ENCODE data around the gene POLR1C.
"Not testable (repeated sequence)": the region's sequence is repeated elsewhere in the genome, so short reads cannot be mapped to it uniquely, and the experiment has no call there.

POLR1C gene

GRCh38 chr6:43523284-43523683 lies 6.4 kb downstream of the POLR1C start:
- DNase-seq (ENCODE audit: extremely low read depth, insufficient read length) = no peak
- peaks cover 39% of the 10 kb centered on the region for H3K36me3 ChIP-seq (ENCODE audit: control insufficient read depth, insufficient read depth, low read length)
- no peak for TF ChIP-seq CTCF (IDR thresholded peaks at IDR 0.05; ENCODE audit: insufficient read depth, low read length, poor library complexity, severe bottlenecking)

GRCh38 chr6:43524483-43524961 lies 7.6 kb downstream of the POLR1C start:
- TF ChIP-seq CTCF (IDR thresholded peaks at IDR 0.05; ENCODE audit: insufficient read depth, low read length, poor library complexity, severe bottlenecking) = no peak
- H3K36me3 ChIP-seq (ENCODE audit: control insufficient read depth, insufficient read depth, low read length) = peaks cover 43% of the 10 kb centered on the region
- no peaks in the 10 kb centered on the region for H3K27me3 ChIP-seq (replicated peaks; ENCODE audit: control insufficient read depth, insufficient read depth, low read length)
- DNase-seq (ENCODE audit: extremely low read depth, insufficient read length) = no peak
- H3K4me3 ChIP-seq (replicated peaks; ENCODE audit: low read depth, low read length) = no peak overlapping the region

More at GRCh38 chr6:43523284-43523683, 6.4 kb downstream of the POLR1C start:
- H3K4me3 ChIP-seq (replicated peaks; ENCODE audit: low read depth, low read length) = no peak overlapping the region
- no peaks in the 10 kb centered on the region for H3K27me3 ChIP-seq (replicated peaks; ENCODE audit: control insufficient read depth, insufficient read depth, low read length)

DNA sequence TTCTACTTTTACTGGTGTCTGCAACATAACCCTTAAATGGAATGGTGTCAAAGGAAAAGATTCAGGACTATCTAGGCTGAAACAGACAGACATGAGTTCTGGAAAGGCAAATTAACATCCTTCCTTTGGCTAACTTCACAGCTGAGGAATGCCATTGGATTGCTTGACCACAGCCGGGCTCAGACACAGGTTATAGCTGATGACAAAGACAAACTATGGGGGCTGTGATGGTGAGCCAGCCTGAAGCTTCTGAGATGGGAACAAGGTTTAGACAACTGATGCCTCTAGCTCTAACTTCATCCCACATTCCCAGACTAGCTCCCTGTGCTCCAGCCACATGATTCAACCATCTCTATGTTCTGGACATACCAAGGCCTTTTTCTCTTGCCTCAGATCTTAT lies 15.3 kb downstream of the POLR1C start:
- Histone ChIP-seq H3K36me3 (ENCODE audit: control insufficient read depth, insufficient read depth, low read length) (peaks cover 24% of the 10 kb centered on the region), H3K4me3 (replicated peaks; ENCODE audit: low read depth, low read length) (no peak overlapping the region), H3K27me3 (replicated peaks; ENCODE audit: control insufficient read depth, insufficient read depth, low read length) (no peaks in the 10 kb centered on the region)
- DNase-seq (ENCODE audit: extremely low read depth, insufficient read length) = no peak
- no peak for TF ChIP-seq CTCF (IDR thresholded peaks at IDR 0.05; ENCODE audit: insufficient read depth, low read length, poor library complexity, severe bottlenecking)

DNA sequence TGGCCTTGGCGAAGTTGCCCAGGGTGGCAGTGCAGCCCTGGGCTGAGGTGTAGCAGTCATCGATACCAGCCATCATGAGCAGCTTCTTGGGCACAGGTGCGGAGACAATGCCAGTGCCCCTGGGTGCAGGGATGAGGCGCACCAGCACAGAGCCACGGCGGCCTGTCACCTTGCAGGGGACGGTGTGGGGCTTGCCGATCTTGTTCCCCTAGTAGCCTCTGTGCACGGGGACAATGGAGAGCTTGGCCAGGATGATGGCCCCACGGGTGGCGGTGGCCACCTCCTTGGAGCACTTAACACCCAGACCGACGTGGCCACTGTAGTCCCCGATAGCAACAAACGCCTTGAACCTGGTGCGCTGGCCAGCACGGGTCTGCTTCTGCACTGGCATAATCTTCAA lies 22.1 kb downstream of the POLR1C start:
- not testable (repeated sequence) for H3K27me3 ChIP-seq (replicated peaks; ENCODE audit: control insufficient read depth, insufficient read depth, low read length); H3K4me3 ChIP-seq (replicated peaks; ENCODE audit: low read depth, low read length); DNase-seq (ENCODE audit: extremely low read depth, insufficient read length); H3K36me3 ChIP-seq (ENCODE audit: control insufficient read depth, insufficient read depth, low read length)

GRCh38 chr6:43539409-43539808 lies 22.5 kb downstream of the POLR1C start:
- not testable (repeated sequence) for H3K27me3 ChIP-seq (replicated peaks; ENCODE audit: control insufficient read depth, insufficient read depth, low read length); DNase-seq (ENCODE audit: extremely low read depth, insufficient read length); H3K4me3 ChIP-seq (replicated peaks; ENCODE audit: low read depth, low read length); H3K36me3 ChIP-seq (ENCODE audit: control insufficient read depth, insufficient read depth, low read length)

DNA sequence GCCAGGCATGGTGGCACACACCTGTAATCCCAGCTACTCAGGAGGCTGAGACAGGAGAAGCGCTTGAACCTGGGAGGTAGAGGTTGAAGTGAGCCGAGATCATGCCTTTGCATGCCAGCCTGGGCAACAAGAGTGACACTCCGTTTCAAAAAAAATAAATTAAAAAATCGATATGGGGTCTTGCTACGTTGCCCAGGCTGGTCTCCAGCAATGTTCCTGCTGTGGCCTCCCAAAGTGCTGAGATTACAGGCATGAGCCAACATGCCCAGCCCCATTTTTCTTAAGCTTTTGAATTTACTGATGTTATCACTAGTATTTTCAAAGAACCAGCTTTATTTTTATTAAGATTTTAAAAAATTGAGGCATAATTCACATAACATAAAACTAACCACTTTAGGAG lies 23.6 kb downstream of the POLR1C start:
- Histone ChIP-seq H3K27me3 (replicated peaks; ENCODE audit: control insufficient read depth, insufficient read depth, low read length) (no peaks in the 10 kb centered on the region), H3K36me3 (ENCODE audit: control insufficient read depth, insufficient read depth, low read length) (peaks cover 3% of the 10 kb centered on the region), H3K4me3 (replicated peaks; ENCODE audit: low read depth, low read length) (no peak overlapping the region)
- DNase-seq (ENCODE audit: extremely low read depth, insufficient read length) = no peak
- TF ChIP-seq CTCF (IDR thresholded peaks at IDR 0.05; ENCODE audit: insufficient read depth, low read length, poor library complexity, severe bottlenecking) = no peak

DNA sequence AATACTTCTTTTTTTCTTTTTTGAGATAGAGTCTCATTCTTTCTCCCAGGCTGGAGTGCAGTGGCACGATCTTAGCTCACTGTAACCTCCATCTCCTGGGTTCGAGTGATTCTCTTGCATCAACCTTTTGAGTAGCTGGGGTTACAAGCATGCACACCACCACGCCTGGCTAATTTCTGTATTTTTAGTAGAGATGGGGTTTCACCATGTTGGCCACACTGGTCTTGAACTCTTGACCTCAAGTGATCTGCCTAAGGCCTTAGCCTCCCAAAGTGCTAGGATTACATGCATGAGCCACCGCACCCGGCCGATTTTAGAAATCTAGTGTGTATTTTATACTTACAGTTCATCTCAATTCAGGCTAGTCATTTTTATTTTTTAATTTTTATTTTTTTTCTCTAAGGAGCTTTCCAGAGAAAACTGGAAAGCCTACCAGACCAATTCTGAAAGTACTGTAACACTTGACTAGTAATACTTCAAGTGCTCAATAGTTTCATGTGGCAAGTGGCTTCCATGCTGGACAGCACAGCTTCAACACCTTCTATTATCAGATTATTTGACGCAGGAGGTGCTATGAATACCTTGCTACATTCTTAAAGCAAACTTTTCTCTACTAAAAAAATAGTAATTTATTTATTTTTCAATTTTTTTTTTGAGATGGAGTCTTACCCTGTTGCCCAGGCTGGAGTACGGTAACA lies 25.0 kb downstream of the POLR1C start:
- peak; percentile 37 for DNase-seq (ENCODE audit: extremely low read depth, insufficient read length)
- H3K36me3 ChIP-seq (ENCODE audit: control insufficient read depth, insufficient read depth, low read length) = peaks cover 3% of the 10 kb centered on the region
- no peaks in the 10 kb centered on the region for H3K27me3 ChIP-seq (replicated peaks; ENCODE audit: control insufficient read depth, insufficient read depth, low read length)
- no peak overlapping the region for H3K4me3 ChIP-seq (replicated peaks; ENCODE audit: low read depth, low read length)
- no peak for TF ChIP-seq CTCF (IDR thresholded peaks at IDR 0.05; ENCODE audit: insufficient read depth, low read length, poor library complexity, severe bottlenecking)

Measured in GM06990 (cell line).